Type B pancreatic cell (in vitro differentiated cells): ENCODE measurements around the gene KRT12. TPM values are rescaled to one million over a fixed set of nuclear protein-coding genes. Genes with fewer than 3 reads are reported as not detected.

Source experiments
- DNase-seq: peaks from one replicate; pipeline ENCODE4 v3.0.0; 2021; ENCODE audit warnings: mixed read lengths; ENCODE audit not compliant: unreplicated experiment; ENCODE audit errors: extremely low spot score
- H3K27ac Mint-ChIP-seq: 2 replicates; pipeline ENCODE4 v1.8.0; 2021; ENCODE audit warnings: mild to moderate bottlenecking, mixed read lengths
- H3K27me3 Mint-ChIP-seq: 2 replicates; pipeline ENCODE4 v1.8.0; 2021; ENCODE audit warnings: mixed read lengths
- H3K36me3 Mint-ChIP-seq: 2 replicates; pipeline ENCODE4 v1.8.0; 2021; ENCODE audit warnings: mixed read lengths
- H3K4me1 Mint-ChIP-seq: one replicate; pipeline ENCODE4 v1.8.0; 2021; ENCODE audit warnings: mixed read lengths; ENCODE audit not compliant: unreplicated experiment
- H3K4me3 Mint-ChIP-seq: 2 replicates; pipeline ENCODE4 v1.8.0; 2021; ENCODE audit warnings: mild to moderate bottlenecking, mixed read lengths
- H3K9me3 Mint-ChIP-seq: 2 replicates; pipeline ENCODE4 v1.8.0; 2021; ENCODE audit warnings: mixed read lengths
- total RNA-seq: library from RNA; stranded (reverse); gene quantifications from 2 replicates; pipeline ENCODE4 v1.2.1, GENCODE V29; 2021; ENCODE audit warnings: low replicate concordance
- TF ChIP-seq, protein P1 (sequence below): fragments of 200-600 bp; sonication (generic); conservative IDR thresholded peaks from 2 replicates; pipeline ENCODE4 v1.5.0; 2021; ENCODE audit warnings: antibody characterized with exemption, mild to moderate bottlenecking

The KRT12 gene
- total RNA-seq, 1 donor from 2014 or later = not detected

- peak overlapping the region; percentile 67 for H3K4me3 Mint-ChIP-seq
- H3K27ac Mint-ChIP-seq = peak overlapping the region; percentile 97
- H3K9me3 Mint-ChIP-seq = no peaks in the 10 kb centered on the region
- H3K27me3 Mint-ChIP-seq = no peaks in the 10 kb centered on the region
- DNase-seq = no peak
- peaks cover 18% of the 10 kb centered on the region for H3K4me1 Mint-ChIP-seq
- TF ChIP-seq, protein P1, sequence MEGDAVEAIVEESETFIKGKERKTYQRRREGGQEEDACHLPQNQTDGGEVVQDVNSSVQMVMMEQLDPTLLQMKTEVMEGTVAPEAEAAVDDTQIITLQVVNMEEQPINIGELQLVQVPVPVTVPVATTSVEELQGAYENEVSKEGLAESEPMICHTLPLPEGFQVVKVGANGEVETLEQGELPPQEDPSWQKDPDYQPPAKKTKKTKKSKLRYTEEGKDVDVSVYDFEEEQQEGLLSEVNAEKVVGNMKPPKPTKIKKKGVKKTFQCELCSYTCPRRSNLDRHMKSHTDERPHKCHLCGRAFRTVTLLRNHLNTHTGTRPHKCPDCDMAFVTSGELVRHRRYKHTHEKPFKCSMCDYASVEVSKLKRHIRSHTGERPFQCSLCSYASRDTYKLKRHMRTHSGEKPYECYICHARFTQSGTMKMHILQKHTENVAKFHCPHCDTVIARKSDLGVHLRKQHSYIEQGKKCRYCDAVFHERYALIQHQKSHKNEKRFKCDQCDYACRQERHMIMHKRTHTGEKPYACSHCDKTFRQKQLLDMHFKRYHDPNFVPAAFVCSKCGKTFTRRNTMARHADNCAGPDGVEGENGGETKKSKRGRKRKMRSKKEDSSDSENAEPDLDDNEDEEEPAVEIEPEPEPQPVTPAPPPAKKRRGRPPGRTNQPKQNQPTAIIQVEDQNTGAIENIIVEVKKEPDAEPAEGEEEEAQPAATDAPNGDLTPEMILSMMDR = no peak
- H3K36me3 Mint-ChIP-seq = no peaks in the 10 kb centered on the region
Measured at GRCh38 chr17:40850293-40850972, 16.6 kb downstream of the KRT12 start.

GRCh38 chr17:40849723-40850122, 17.3 kb downstream of the KRT12 start:
- Mint-ChIP-seq H3K4me3 (no peak overlapping the region), H3K36me3 (no peaks in the 10 kb centered on the region), H3K27me3 (peaks cover 3% of the 10 kb centered on the region), H3K4me1 (peaks cover 18% of the 10 kb centered on the region), H3K9me3 (no peaks in the 10 kb centered on the region), H3K27ac (peak overlapping the region; percentile 97)
- TF ChIP-seq, protein P1 = no peak
- no peak for DNase-seq

DNA sequence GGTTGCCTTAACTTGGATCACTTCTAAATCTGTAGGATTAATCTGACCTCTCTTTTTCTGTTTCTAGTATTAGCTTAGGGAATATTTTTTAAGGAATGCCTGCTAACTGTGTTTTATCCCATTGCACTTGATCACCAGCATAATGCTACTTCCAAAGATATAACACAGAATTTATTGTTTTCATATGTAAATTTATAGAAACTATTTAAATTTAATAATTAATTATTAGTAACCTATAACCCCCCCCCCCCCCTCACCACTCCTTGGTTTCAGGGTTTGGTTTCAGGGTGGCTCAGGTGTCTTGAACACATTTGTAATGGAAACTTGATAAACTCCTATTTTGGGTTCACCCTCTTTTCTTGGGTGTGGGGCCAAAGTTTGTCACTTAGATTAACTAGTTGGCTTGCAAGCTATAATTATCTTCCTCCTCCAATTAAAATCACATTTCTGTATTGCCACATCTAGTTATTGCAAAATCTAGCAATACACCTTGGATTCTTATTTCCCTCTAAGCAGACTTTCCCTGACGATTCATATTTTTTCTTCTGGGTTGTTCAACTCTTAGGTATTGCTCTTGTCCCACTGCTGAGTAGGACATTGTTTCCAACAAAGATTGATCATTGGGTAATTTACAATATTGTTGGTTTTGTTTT, 18.3 kb downstream of the KRT12 start:
- peak overlapping the region; percentile 97 for H3K27ac Mint-ChIP-seq
- H3K4me1 Mint-ChIP-seq = peaks cover 18% of the 10 kb centered on the region
- H3K27me3 Mint-ChIP-seq = peaks cover 4% of the 10 kb centered on the region
- no peak for DNase-seq
- H3K36me3 Mint-ChIP-seq = no peaks in the 10 kb centered on the region
- TF ChIP-seq, protein P1 = no peak
- H3K4me3 Mint-ChIP-seq = no peak overlapping the region
- no peaks in the 10 kb centered on the region for H3K9me3 Mint-ChIP-seq

- TF ChIP-seq, protein P1 = no peak
- H3K4me1 Mint-ChIP-seq = peaks cover 8% of the 10 kb centered on the region
- DNase-seq = no peak
- no peak overlapping the region for H3K27ac Mint-ChIP-seq
- no peaks in the 10 kb centered on the region for H3K36me3 Mint-ChIP-seq
- H3K27me3 Mint-ChIP-seq = peaks cover 4% of the 10 kb centered on the region
- no peaks in the 10 kb centered on the region for H3K9me3 Mint-ChIP-seq
- no peak overlapping the region for H3K4me3 Mint-ChIP-seq
Measured at GRCh38 chr17:40846515-40847144, 20.4 kb downstream of the KRT12 start.

- Mint-ChIP-seq H3K4me1 (peaks cover 13% of the 10 kb centered on the region), H3K36me3 (no peaks in the 10 kb centered on the region), H3K27me3 (peaks cover 4% of the 10 kb centered on the region), H3K4me3 (no peak overlapping the region), H3K27ac (no peak overlapping the region), H3K9me3 (no peaks in the 10 kb centered on the region)
- no peak for DNase-seq
- TF ChIP-seq, protein P1 = no peak
Measured at GRCh38 chr17:40844671-40845107, 22.3 kb downstream of the KRT12 start.
